Hindlimb muscle (tissue), 1 donor: ENCODE measurements around the gene KIF16B. TPM values are rescaled to one million over a fixed set of nuclear protein-coding genes. Genes with fewer than 3 reads are reported as not detected.
"Not testable (repeated sequence)": the region's sequence is repeated elsewhere in the genome, so short reads cannot be mapped to it uniquely, and the experiment has no call there.

Source experiments
- DNase-seq: peaks from one replicate; pipeline ENCODE4 v3.0.0-alpha.2; 2013
- polyA plus RNA-seq: library from polyadenylated mRNA; unstranded; fragments of 120-200 nt; gene quantifications from one replicate; pipeline ENCODE4 v1.2.1, GENCODE V29; 2013; ENCODE audit not compliant: insufficient read length

KIF16B gene
- polyA plus RNA-seq, 1 donor = 35.1 TPM

- no peak for DNase-seq
Observed at GRCh38 chr20:16245879-16246278, 327.4 kb downstream of the KIF16B start.

GRCh38 chr20:16244892-16245291 lies 328.4 kb downstream of the KIF16B start:
- no peak for DNase-seq

- no peak for DNase-seq
Observed at GRCh38 chr20:16243470-16243869, 329.8 kb downstream of the KIF16B start.

GRCh38 chr20:16241911-16242310 lies 331.3 kb downstream of the KIF16B start:
- DNase-seq = no peak

GRCh38 chr20:16240355-16240754 lies 332.9 kb downstream of the KIF16B start:
- no peak for DNase-seq

- DNase-seq = no peak
Observed at GRCh38 chr20:16236589-16237241, 336.5 kb downstream of the KIF16B start.

GRCh38 chr20:16230402-16230801 lies 342.8 kb downstream of the KIF16B start:
- no peak for DNase-seq

- DNase-seq = no peak
Observed at GRCh38 chr20:16229813-16230212, 343.4 kb downstream of the KIF16B start.

- DNase-seq = no peak
Observed at GRCh38 chr20:16228722-16229121, 344.5 kb downstream of the KIF16B start.

- not testable (repeated sequence) for DNase-seq
Observed at GRCh38 chr20:16226961-16227360, 346.3 kb downstream of the KIF16B start.

GRCh38 chr20:16224836-16225235 lies 348.4 kb downstream of the KIF16B start:
- peak; percentile 19 for DNase-seq

GRCh38 chr20:16222859-16223411 lies 350.3 kb downstream of the KIF16B start:
- no peak for DNase-seq

Other genes with a start within 250 kb of the KIF16B start
- 60.8 TPM for gene SNRPB2, start 156.6 kb upstream of the KIF16B start, polyA plus RNA-seq
- not detected for gene OTOR, start 174.9 kb upstream of the KIF16B start, polyA plus RNA-seq